ENCODE data around the gene PPP2R3A.
"Not testable (repeated sequence)": the region's sequence is repeated elsewhere in the genome, so short reads cannot be mapped to it uniquely, and the experiment has no call there.

The PPP2R3A gene

GRCh38 chr3:136105044-136105443 lies 139.5 kb downstream of the PPP2R3A start:
- peak; percentile 35 for DNase-seq

- no peak for DNase-seq
Observed at GRCh38 chr3:136106101-136106500, 140.6 kb downstream of the PPP2R3A start.

GRCh38 chr3:136109499-136109898 lies 144.0 kb downstream of the PPP2R3A start:
- DNase-seq, result no peak

DNA sequence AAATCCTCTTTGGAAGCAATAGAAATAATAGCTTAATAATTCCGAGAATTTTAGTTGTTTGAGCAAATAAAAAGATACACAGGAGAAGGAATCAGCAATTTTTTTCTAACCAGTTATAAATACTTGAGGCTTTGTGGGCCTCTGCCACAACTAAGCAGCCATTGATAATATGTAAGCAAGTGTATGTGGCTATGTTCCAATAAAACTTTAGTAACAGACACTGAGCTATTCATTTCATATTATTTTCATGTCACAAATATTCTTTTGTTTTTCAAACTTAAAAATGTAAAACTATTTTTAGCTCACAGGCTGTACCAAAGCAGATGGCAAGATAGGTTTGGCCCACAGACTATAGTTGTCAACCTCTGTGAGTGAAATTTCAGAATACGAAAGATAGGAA lies 145.0 kb downstream of the PPP2R3A start:
- no peak for DNase-seq

DNA sequence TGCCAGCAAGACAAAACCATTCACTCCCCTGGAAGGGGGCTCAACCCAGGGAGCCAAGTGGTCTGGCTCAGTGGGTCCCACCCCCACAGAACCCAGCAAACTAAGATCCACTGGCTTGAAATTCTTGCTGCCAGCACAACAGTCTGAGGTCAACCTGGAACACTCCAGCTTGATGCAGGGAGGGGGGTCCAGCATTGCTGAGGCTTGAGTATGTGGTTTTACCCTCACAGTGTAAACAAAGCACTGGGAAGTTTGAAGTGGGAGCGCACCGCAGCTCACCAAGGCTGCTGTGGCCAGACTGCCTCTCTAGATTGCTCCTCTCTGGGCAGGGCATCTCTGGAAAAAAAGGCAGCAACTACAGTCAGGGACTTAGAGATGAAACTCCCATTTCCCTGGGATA lies 148.9 kb downstream of the PPP2R3A start:
- no peak for DNase-seq

GRCh38 chr3:136119332-136119731 lies 153.8 kb downstream of the PPP2R3A start:
- DNase-seq, result not testable (repeated sequence)

GRCh38 chr3:136119783-136120182 lies 154.3 kb downstream of the PPP2R3A start:
- DNase-seq, result not testable (repeated sequence)

GRCh38 chr3:136120373-136121348 lies 155.1 kb downstream of the PPP2R3A start:
- DNase-seq, result no peak

DNA sequence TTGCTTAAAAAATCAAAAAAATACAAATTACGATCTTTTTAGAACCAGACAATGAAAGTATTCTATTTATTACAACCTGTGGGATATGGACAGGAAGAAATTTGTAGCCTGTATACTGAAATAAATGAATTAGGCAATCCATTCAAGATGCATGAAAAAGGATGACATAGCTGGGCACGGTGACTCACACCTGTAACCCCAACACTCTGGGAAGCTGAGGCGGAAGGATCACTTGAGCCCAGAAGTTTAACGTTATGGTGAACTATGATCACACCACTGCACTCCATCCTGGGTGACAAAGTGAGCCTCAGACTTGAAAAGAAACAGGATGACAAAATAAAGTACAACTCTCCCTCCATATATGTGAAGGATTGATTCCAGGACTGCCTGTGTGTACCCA lies 156.5 kb downstream of the PPP2R3A start:
- no peak for DNase-seq

- not testable (repeated sequence) for DNase-seq
Observed at GRCh38 chr3:136131647-136132046, 166.1 kb downstream of the PPP2R3A start.

DNA sequence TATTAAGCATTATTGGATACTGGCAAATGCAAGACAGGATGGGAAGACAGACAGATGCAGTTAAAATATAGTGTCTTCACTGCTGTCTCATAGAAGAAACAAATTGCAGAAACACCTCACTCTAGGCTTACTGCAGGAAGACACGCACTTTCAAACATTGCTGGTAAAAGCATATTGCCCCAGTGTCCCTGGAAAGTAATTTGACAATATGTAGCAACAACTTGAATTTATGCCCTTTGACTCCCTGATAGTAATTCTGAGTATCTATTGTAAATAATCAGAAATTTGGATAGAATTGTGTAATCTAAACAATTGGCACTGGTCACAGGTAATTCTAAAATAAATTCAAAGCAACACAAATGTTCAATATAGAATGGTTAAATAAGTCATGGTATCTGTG lies 168.6 kb downstream of the PPP2R3A start:
- no peak for DNase-seq

GRCh38 chr3:136135039-136135802 lies 169.7 kb downstream of the PPP2R3A start:
- peak; percentile 95 for DNase-seq

DNA sequence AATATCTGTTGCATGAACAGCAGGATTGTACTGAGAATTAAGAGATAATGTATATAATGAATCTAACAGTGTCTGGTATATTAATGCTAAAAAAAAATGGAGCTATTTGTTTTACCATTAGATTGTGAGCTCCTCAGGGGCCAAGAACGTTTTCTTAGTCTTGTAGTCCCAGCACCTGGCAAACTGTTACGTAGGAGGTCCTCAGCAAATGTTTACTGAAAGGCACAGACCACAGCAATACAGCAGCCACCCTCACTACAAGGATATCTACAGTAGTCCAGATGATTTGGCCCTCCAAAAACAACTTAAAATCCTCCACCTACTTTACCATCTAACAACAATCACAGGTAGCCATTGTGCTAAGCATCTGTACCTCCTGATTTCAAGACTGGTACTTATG lies 170.9 kb downstream of the PPP2R3A start:
- no peak for DNase-seq

DNA sequence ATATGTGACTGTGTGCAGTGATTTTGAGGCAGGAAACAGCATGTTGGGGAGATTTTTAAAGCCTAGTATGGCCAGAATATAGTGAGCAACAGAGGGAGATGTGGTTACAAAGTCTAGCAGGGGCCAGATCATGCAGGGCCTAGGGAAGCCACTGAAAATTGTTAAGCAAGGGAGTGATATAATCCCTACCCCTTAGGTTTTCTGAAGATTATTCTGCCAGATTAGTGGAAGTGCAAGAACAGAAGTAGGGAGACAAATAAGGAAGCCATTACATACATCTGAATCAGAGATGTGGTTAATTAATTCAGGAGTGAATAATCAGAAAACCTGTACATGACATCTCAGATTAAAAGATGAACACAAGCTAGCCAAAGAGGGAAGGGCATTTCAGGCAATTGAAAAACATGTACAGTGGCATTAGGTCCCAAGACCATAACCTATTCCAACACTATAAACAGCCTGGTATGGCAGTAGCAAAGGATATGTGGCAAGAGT lies 175.8 kb downstream of the PPP2R3A start:
- DNase-seq, result peak; percentile 30

DNA sequence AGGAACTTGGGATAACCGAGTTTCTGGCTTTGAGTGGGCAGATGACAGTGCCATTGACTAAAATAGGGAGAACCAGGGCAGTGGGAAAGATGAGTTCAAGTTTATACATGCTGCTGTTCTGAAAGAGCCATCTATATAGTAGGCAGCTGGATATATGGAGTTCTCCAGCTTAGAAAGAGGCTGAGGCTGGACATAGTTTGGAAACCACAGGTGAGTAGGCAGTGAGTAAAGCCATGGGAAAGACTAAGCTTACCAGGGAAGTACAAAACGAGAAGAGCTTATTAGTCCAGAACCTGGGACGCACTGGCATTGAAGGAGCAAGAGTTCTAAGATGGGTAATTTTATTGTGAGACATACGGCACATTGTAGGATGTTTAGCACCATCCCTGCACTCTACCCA lies 176.4 kb downstream of the PPP2R3A start:
- no peak for DNase-seq

DNA sequence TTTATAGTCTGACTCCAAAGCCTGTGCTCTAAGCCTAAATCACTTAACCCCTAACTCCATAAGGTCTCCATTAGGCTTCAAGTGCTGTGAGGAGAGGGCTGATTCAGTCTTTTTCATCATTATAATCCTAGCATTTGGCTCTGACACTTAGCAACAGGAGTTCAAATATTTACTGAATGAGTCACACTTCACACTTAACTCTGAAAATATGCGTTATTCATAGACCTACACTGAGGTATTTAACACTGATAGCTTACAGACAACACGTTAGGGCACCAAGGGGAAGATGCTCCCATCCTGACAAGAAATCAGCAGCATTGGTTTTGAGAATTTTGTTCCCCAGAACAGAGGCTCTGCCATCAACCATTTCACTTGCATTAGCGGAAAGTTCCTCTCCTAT lies 177.1 kb downstream of the PPP2R3A start:
- DNase-seq, result no peak

DNA sequence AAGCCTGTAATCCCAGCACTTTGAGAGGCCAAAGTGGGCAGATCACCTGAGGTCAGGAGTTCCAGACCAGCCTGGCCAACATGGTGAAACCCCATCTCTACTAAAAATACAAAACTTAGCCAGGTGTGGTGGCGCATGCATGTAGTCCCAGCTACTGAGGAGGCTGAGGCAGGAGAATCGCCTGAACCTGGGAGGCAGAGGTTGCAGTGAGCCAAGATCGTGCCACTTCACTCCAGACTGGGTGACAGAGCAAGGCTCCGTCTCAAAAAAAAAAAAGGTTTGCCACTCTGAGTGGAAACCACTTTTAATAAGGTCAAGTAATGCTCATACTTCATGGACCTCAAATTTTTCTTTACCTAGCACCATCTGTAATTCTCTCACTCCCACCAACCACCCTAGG lies 178.9 kb downstream of the PPP2R3A start:
- not testable (repeated sequence) for DNase-seq

GRCh38 chr3:136146981-136147729 lies 181.6 kb downstream of the PPP2R3A start:
- no peak for DNase-seq

DNA sequence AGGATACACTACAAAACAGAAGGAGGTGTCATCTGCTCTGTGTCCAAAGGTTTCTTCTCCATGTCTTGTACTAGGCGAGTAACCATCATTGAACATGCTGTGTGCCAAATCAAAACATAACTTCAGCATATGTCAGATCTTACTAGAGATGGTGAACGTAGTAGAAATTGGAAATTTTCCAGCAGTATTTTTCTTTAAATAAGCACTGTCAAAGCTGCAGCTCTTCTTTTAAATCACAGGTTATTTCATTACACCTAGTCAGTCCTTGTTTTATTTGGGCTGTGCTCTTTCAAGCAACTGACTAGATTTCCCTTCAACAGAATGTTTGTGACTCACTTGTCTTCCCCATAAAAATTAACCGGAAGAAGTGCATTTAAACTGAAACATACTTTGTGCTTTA lies 184.1 kb downstream of the PPP2R3A start:
- no peak for DNase-seq

GRCh38 chr3:136151219-136151618 lies 185.7 kb downstream of the PPP2R3A start:
- no peak for DNase-seq

DNA sequence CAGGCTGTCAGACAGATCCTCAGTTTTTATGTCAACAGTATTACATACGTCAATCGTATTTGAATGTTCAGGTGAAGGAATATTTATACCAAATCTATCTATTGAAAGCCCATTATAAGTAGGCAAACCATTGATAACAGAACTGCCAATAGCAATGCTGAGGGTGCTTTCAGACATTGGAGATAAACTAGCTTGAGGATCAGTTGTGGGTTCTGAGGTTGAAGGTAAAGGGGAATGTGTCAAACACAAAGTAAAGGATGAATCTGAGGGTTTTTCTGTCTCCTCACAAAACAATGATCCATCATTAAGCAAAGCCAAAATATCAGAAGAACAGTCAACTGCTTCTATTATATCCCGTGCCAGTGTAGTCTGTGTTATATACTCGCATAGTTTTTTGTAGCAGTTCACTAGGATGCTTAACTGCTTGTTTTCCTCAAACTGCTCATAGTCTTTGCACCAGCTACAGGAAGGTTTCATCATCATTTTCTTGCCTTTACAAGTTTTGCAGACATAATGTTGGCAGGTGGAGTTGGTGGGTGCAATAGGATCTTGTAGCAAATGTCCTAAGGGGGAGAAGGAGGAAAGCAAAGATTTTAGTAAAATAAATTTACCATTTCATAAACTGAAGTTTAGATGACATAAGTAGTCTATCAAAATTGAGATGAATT lies 186.8 kb downstream of the PPP2R3A start:
- DNase-seq, result no peak

DNA sequence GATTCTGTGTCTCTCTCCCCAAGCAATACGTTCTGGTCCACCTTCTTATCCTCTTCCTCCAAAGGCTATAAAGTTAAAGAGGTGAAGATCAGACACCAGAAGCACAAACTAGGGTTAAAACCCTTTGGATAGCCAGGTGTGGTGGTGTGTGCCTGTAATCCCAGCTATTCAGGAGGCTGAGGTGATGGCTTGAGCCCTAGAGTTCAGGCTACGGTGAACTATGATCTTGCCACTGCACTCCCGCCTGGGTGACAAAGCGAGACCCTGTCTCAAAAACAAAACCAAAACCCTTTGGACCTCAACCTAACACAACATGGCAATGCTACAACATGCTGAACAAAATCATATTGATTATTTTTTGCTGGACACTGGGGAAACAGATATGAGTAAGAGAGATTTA lies 187.4 kb downstream of the PPP2R3A start:
- DNase-seq, result no peak
